ENCODE data around the gene PSMB10. TPM values are rescaled to one million over a fixed set of nuclear protein-coding genes. Genes with fewer than 3 reads are reported as not detected.

PSMB10 gene
- total and polyA plus RNA-seq, 2 of the 4 experiments (the other 2 are of a cell fraction), result 28.7 to 36.7 TPM

GRCh38 chr16:67951485-67951884 lies 14.8 kb upstream of the PSMB10 start:
- H3K79me1 ChIP-seq (ENCODE audit: low read depth in 1 of 2, low read length in 2 of 2), result peaks cover 29 to 79% of the 10 kb centered on the region in 2 experiments; a peak in 3 of 4 replicates
- H2AK5ac ChIP-seq (ENCODE audit: low read depth, low read length), result no peak overlapping the region
- dilution Hi-C loops (cut with HindIII; ENCODE audit: low sequenced_read_pairs, unreplicated experiment), result no loop called here

More at GRCh38 chr16:67951485-67951884, 14.8 kb upstream of the PSMB10 start:
- DNase-seq, result no peak
- Histone ChIP-seq H3K9me1 (ENCODE audit: insufficient read depth, low read length) (no peaks in the 10 kb centered on the region), H3K27me3 (ENCODE audit: control insufficient read depth, insufficient read depth, low read length) (no peaks in the 10 kb centered on the region), H4K8ac (ENCODE audit: low read depth in 2 of 2, low read length in 2 of 2) (no peak overlapping the region), H2BK15ac (ENCODE audit: low read depth, low read length) (no peak overlapping the region), H3K23ac (ENCODE audit: low read depth, low read length) (no peak overlapping the region), H3K56ac (ENCODE audit: extremely low read depth, insufficient read depth, low read length) (no peak overlapping the region), H3K27ac (ENCODE audit: insufficient read depth, low read length) (no peak overlapping the region), H2AK9ac (replicated peaks; ENCODE audit: low read depth, low read length, poor library complexity) (no peak overlapping the region), H3K4me2 (ENCODE audit: low read depth, low read length) (no peak overlapping the region), H2BK120ac (ENCODE audit: low read depth, low read length) (no peak overlapping the region), H3K9ac (ENCODE audit: low read depth, low read length) (no peak overlapping the region), H4K91ac (ENCODE audit: insufficient read depth, low read depth, low read length) (no peak overlapping the region), H4K5ac (ENCODE audit: low read depth, low read length) (no peak overlapping the region), H3K4me1 (ENCODE audit: control insufficient read depth, insufficient read depth, low read length) (peaks cover 3% of the 10 kb centered on the region; the same call in 1 of the 2 replicates), H4K20me1 (ENCODE audit: insufficient read depth, low read length) (peaks cover 53% of the 10 kb centered on the region), H2BK20ac (ENCODE audit: low read depth, low read length) (no peak overlapping the region), H3K18ac (ENCODE audit: low read depth, low read length) (no peak overlapping the region), H3K4me3 (ENCODE audit: insufficient read depth, low read depth, low read length) (no peak overlapping the region), H3K36me3 (ENCODE audit: control insufficient read depth, insufficient read depth, low read length) (peaks cover 83% of the 10 kb centered on the region), H3K9me3 (ENCODE audit: control insufficient read depth, insufficient read depth, low read length) (no peaks in the 10 kb centered on the region), H2BK5ac (ENCODE audit: low read depth, low read length, poor library complexity, severe bottlenecking) (no peak overlapping the region), H3K4ac (ENCODE audit: low read depth, low read length) (no peak overlapping the region), H2AFZ (replicated peaks; ENCODE audit: low read length, poor library complexity) (no peak overlapping the region), H3K14ac (replicated peaks; ENCODE audit: low read depth, low read length) (no peak overlapping the region)
- intact Hi-C loops (cut with micrococcal nuclease), result no loop called here
- ATAC-seq (ENCODE audit: low read depth), result no peak; the same call in 1 of the 2 replicates
- POLR2A ChIA-PET (ENCODE audit: unreplicated experiment), result no interaction called here
- CTCF ChIA-PET, result no interaction called here
- in situ Hi-C loops (cut with MboI; ENCODE audit: low sequenced_read_pairs), result no loop called here
- TF ChIP-seq BHLHE40 (IDR thresholded peaks at IDR 0.05; ENCODE audit: low read depth, low read length) (no peak), CHD1 (IDR thresholded peaks at IDR 0.05; ENCODE audit: low read depth, low read length) (no peak), CEBPB (IDR thresholded peaks at IDR 0.05; ENCODE audit: low read depth, low read length) (no peak), SMC3 (IDR thresholded peaks at IDR 0.05; ENCODE audit: low read depth, low read length) (no peak), CTCF (conservative IDR thresholded peaks at IDR 0.05; ENCODE audit: low read depth, low read length) (no peak), MAFK (IDR thresholded peaks at IDR 0.05; ENCODE audit: low read depth, low read length) (no peak), NFE2L2 (IDR thresholded peaks at IDR 0.05; ENCODE audit: low read depth, low read length) (no peak), USF2 (IDR thresholded peaks at IDR 0.05; ENCODE audit: low read depth, low read length) (no peak), RAD21 (IDR thresholded peaks at IDR 0.05; ENCODE audit: low read length) (no peak), MXI1 (IDR thresholded peaks at IDR 0.05; ENCODE audit: borderline replicate concordance, low read depth, low read length) (no peak)
- 52% methylated on average over 7 of the region's 12 CpGs; no CpG with 5 or more reads in 1 of the 2 experiments for WGBS, 2 experiments (ENCODE audit: extremely low coverage in 2 of 2, insufficient read length in 1 of 2)
- BruUV-seq (replicated peaks), result no TSS peak

Measured in IMR-90 (cell line).